Common myeloid progenitor, CD34-positive (primary cell): ENCODE results near the gene ADGRV1.
"Not testable (repeated sequence)": the region's sequence is repeated elsewhere in the genome, so short reads cannot be mapped to it uniquely, and the experiment has no call there.

Source experiments
- CTCF ChIA-PET: fragments of 350-600 bp; sonication (Branson Sonifier 250); formaldehyde crosslinking; loops from one replicate; lab custom pipeline; 2021; ENCODE audit warnings: antibody characterized with exemption; lab: Charles Lee
- POLR2A ChIA-PET: fragments of 350-600 bp; sonication (Branson Sonifier 250); formaldehyde crosslinking; loops from one replicate; lab custom pipeline; 2021; ENCODE audit warnings: antibody characterized with exemption; lab: Charles Lee
- DNase-seq, 3 donors: peaks; one replicate each; pipeline versions ENCODE4 v3.0.0 to v3.0.0-alpha.2; 2013
- H3K27ac ChIP-seq, 2 experiments: 1 replicate in 1 of 2; 2 replicates in 1 of 2; pipeline ENCODE4 v1.7.0; 2013; ENCODE audit warnings: inconsistent platforms in 2 of 2, low read length in 2 of 2, mild to moderate bottlenecking in 2 of 2, low read depth in 1 of 2, moderate library complexity in 1 of 2; ENCODE audit not compliant: severe bottlenecking in 2 of 2, insufficient read depth in 1 of 2, poor library complexity in 1 of 2
- H3K27me3 ChIP-seq, 5 experiments: replicated peaks in 2 of 5; 1 replicate in 3 of 5; 2 replicates in 2 of 5; pipeline versions ENCODE4 v1.6.1 to v1.7.0; 2013; ENCODE audit warnings: low read length in 4 of 5, mild to moderate bottlenecking in 2 of 5, moderate library complexity in 2 of 5, inconsistent platforms in 1 of 5; ENCODE audit not compliant: insufficient read depth in 5 of 5, control insufficient read depth in 4 of 5
- H3K36me3 ChIP-seq, 4 experiments: 1 replicate in 2 of 4; 2 replicates in 2 of 4; pipeline versions ENCODE4 v1.6.1 to v1.7.0; 2013; ENCODE audit warnings: low read length in 3 of 4, control low read depth in 1 of 4, mild to moderate bottlenecking in 1 of 4; ENCODE audit not compliant: control insufficient read depth in 4 of 4, insufficient read depth in 4 of 4
- H3K4me1 ChIP-seq, 4 experiments: 1 replicate in 3 of 4; 2 replicates in 1 of 4; pipeline versions ENCODE4 v1.6.1 to v1.7.1; 2013; ENCODE audit warnings: low read length in 3 of 4, mild to moderate bottlenecking in 3 of 4, control low read depth in 1 of 4, inconsistent platforms in 1 of 4, moderate library complexity in 1 of 4; ENCODE audit not compliant: control insufficient read depth in 4 of 4, insufficient read depth in 4 of 4; ENCODE audit errors: control extremely low read depth in 1 of 4
- H3K4me3 ChIP-seq, 7 experiments: 1 replicate in 4 of 7; 2 replicates in 3 of 7; pipeline versions ENCODE4 v1.5.1 to v1.7.0; 2013; ENCODE audit warnings: mild to moderate bottlenecking in 7 of 7, low read length in 6 of 7, moderate library complexity in 6 of 7, inconsistent platforms in 2 of 7, low read depth in 2 of 7, control low read depth in 1 of 7; ENCODE audit not compliant: insufficient read depth in 4 of 7, control insufficient read depth in 1 of 7; ENCODE audit errors: extremely low read depth in 1 of 7
- H3K9me3 ChIP-seq, 5 experiments: 1 replicate in 4 of 5; 2 replicates in 1 of 5; pipeline versions ENCODE4 v1.6.1 to v1.7.1; 2013; ENCODE audit warnings: low read length in 4 of 5, mild to moderate bottlenecking in 2 of 5, inconsistent platforms in 1 of 5, low read depth in 1 of 5, moderate library complexity in 1 of 5; ENCODE audit not compliant: control insufficient read depth in 4 of 5, insufficient read depth in 2 of 5; ENCODE audit errors: control extremely low read depth in 1 of 5
- WGBS: methylation state at CpG from one replicate; pipeline ENCODE4 v1.1.5; 2013; ENCODE audit not compliant: insufficient coverage; 5-methylcytosine and 5-hydroxymethylcytosine counted together

ADGRV1 gene

DNA sequence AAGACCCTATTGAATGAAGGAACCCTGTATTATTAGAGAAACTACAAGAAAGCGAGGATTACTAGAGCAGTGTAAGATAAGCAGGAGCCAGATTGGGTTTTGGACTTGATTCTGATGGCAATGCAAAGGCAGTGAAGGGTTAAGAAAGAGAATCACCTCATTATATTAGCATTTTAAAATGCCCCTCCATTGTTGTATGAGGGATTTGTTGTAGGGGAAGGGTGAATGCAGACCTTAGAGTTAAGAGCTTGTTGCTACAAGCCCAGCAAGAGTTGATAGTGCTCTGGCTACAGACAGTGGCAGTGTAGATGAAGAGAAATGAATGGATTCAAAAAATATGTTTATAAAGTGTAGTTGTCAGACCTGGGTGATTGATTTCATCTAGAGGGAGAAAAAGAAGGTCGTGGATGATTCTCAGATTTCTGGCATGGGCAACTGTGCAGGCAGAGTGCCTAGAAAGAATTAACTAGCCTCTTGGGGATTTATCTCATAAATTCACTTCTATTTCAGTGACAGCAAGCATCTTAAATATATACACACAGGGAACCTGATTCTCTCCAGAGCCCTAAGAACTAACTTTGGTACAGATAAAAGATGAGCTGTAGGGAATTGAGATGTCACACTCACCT is 479.7 kb downstream of the ADGRV1 start:
- CTCF ChIA-PET, result no interaction called here

DNA sequence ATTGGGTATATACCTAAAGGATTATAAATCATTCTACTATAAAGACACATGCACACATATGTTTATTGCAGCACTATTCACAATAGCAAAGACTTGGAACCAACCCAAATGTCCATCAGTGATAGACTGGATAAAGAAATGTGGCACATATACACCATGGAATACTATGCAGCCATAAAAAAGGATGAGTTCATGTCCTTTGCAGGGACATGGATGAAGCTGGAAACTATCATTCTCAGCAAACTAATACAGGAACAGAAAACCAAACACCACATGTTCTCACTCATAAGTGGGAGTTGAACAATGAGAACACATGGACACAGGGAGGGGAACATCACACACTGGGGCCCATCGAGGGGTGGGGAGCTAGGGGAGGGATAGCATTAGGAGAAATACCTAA is 482.5 kb downstream of the ADGRV1 start:
- no CpG with 5 or more reads among the region's 1 CpG for WGBS
- CTCF ChIA-PET, result interaction anchor here (0.7 kb wide), 1 partner anchor 23 kb away, joined by 3 read pairs; no protein-coding TSS in a partner anchor

More for the DNA sequence above, 479.7 kb downstream of the ADGRV1 start:
- no peak for DNase-seq
- Histone ChIP-seq H3K9me3 (no peaks in the 10 kb centered on the region), H3K4me3 (no peak overlapping the region), H3K27me3 (no peaks in the 10 kb centered on the region), H3K36me3 (no peaks in the 10 kb centered on the region), H3K4me1 (peaks cover 6 to 15% (median 11%) of the 10 kb centered on the region in 4 experiments), H3K27ac (no peak overlapping the region)
- POLR2A ChIA-PET, result no interaction called here
- 100% methylated on average over 1 of the region's 2 CpGs for WGBS

DNA sequence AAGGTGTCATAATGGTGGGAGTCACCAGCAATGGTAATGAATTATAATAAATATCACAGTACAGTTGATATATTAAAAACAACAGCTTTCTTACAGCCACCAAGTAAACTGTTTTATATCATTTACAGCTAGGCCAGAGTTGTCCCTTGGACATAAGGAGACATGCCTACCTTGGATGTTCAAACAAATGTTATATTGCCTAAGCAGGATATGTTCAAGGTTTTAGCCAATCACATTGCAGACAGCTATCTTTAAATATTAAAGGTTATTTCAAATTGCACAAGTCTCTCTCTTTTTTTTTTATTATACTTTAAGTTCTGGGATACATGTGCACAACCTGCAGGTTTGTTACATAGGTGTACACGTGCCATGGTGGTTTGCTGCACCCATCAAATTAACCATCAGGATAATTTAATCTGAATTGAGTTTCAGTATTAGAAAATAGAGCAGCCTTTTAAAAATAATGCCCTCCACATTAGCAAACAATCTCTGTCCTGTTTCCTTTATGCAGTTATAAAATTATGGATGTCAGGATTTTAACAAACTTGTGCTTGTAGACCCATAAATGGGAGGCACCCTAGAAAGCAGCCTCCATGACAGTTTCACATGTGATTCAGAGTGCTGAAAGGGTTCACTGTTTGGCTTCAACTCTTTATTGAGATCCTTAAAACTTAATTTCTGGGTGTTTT is 483.8 kb downstream of the ADGRV1 start:
- no peak for DNase-seq
- POLR2A ChIA-PET, result interaction anchor here (0.6 to 0.7 kb wide), 2 partner anchors 13 to 20 kb away, joined by 4 to 5 read pairs; no protein-coding TSS in a partner anchor
- Histone ChIP-seq H3K4me1 (peaks cover 6 to 18% (median 14%) of the 10 kb centered on the region in 4 experiments), H3K36me3 (no peaks in the 10 kb centered on the region), H3K4me3 (peak overlapping the region in 1 of 7 experiments; percentile 6), H3K9me3 (peaks cover 0 to 8% (median 0%) of the 10 kb centered on the region in 5 experiments), H3K27ac (peak overlapping the region in 1 of 2 experiments; percentile 25), H3K27me3 (no peaks in the 10 kb centered on the region)
- CTCF ChIA-PET, result no interaction called here
- WGBS, result no CpG with 5 or more reads among the region's 1 CpG

More for the DNA sequence above, 482.5 kb downstream of the ADGRV1 start:
- DNase-seq, POLR2A ChIA-PET, H3K9me3 ChIP-seq, H3K4me3 ChIP-seq, H3K27me3 ChIP-seq, H3K36me3 ChIP-seq, H3K27ac ChIP-seq: not testable (repeated sequence)
- H3K4me1 ChIP-seq, result peaks cover 6 to 18% (median 14%) of the 10 kb centered on the region in 4 experiments

DNA sequence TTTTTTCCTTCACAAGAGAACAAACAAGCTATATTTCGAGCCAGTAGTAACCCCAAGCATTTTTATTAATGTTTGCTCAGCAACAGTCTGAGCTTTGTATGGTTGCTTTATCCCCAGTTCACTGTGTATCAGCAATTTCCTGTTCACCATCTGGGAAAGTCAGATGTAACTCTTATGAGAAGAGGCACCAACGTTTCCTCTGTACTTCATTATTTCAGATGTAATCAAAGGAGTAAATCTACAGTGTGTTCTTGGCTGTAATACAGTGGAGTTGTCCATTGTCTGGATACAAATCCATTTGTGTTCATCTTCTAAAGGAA is 484.3 kb downstream of the ADGRV1 start:
- peak; percentile 8 to 62 (median 38) for DNase-seq
- Histone ChIP-seq H3K4me1 (peaks cover 6 to 18% (median 14%) of the 10 kb centered on the region in 4 experiments), H3K36me3 (no peaks in the 10 kb centered on the region), H3K27me3 (no peaks in the 10 kb centered on the region), H3K4me3 (peak overlapping the region in 2 of 7 experiments; percentile 1 to 6), H3K27ac (peak overlapping the region in 1 of 2 experiments; percentile 25), H3K9me3 (peaks cover 0 to 8% (median 0%) of the 10 kb centered on the region in 5 experiments)
- WGBS, result 0% methylated on average over 1 of the region's 2 CpGs
- CTCF ChIA-PET, result no interaction called here
- POLR2A ChIA-PET, result no interaction called here

DNA sequence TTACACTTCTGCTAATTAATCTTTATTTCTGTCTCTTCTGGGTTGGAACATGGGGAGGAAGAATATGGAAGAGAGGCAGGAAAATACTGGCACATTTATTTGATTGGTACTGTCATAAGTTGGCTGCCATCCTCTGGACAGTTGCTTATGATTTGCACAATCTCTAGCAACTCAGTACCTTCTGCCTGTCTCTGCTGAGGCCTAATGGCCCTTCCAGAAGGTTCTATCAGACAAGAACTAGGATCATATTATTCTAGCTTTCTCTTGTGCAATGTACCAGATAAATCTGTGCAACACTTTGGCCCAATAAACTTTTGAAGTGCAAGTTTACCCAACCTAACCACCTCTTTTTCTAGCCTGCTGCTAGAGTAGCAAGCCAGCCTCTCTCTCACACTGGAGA is 489.5 kb downstream of the ADGRV1 start:
- Histone ChIP-seq H3K4me1 (peaks cover 0 to 12% (median 11%) of the 10 kb centered on the region in 4 experiments), H3K36me3 (no peaks in the 10 kb centered on the region), H3K27ac (no peak overlapping the region), H3K9me3 (peaks cover 0 to 8% (median 0%) of the 10 kb centered on the region in 5 experiments), H3K27me3 (no peaks in the 10 kb centered on the region), H3K4me3 (no peak overlapping the region)
- no peak for DNase-seq
- ChIA-PET CTCF (interaction anchor here (1.0 to 1.4 kb wide), 2 partner anchors 8 to 11 kb away, joined by 3 to 4 read pairs; no protein-coding TSS in a partner anchor), POLR2A (no interaction called here)

DNA sequence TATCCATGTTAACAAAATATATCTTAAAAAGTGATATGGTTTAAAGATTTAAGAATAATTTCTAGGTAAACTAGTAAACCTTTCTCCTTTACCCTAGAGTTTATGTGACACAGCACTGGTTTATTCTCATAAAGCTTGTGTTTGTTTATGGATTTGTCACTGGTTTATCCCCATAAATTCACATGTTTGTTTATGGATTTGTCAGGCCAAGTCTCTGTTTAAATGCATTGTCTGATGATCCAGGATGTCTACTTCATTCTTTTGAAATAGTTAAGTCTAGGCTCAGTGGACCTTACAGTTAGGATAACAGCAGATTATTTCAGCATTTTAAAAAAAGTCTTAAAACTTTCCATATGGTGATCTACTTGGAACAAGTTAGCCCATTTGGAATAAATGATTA is 490.5 kb downstream of the ADGRV1 start:
- Histone ChIP-seq H3K36me3 (no peaks in the 10 kb centered on the region), H3K9me3 (peaks cover 0 to 8% (median 0%) of the 10 kb centered on the region in 5 experiments), H3K4me3 (no peak overlapping the region), H3K4me1 (peaks cover 5 to 19% (median 14%) of the 10 kb centered on the region in 4 experiments), H3K27ac (no peak overlapping the region), H3K27me3 (no peaks in the 10 kb centered on the region)
- CTCF ChIA-PET, result interaction anchor here (1.0 kb wide), 1 partner anchor 12 kb away, joined by 3 read pairs; no protein-coding TSS in a partner anchor
- POLR2A ChIA-PET, result no interaction called here
- DNase-seq, result no peak

DNA sequence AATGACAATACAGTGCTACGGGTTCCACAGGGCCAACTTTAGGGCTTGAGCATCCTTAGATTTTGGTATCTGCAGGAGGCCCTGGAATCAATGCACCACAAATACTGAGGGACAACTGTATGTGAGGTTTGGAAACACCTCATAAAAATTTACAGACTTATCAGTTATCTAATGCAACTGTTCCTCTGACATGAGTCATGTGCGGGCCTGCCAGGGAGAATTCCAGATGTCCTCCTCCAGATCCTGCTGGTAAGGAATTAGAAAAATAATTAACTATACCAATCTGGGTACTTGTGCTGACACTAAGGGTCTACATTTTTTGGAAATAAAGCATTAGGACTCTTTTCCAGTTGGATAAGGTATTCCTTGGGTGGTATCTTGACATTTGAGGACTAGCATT is 491.2 kb downstream of the ADGRV1 start:
- Histone ChIP-seq H3K27ac (no peak overlapping the region), H3K9me3 (peaks cover 0 to 8% (median 0%) of the 10 kb centered on the region in 5 experiments), H3K4me1 (peaks cover 5 to 25% (median 14%) of the 10 kb centered on the region in 4 experiments), H3K4me3 (no peak overlapping the region), H3K27me3 (no peaks in the 10 kb centered on the region), H3K36me3 (no peaks in the 10 kb centered on the region)
- POLR2A ChIA-PET, result no interaction called here
- CTCF ChIA-PET, result no interaction called here
- DNase-seq, result no peak
- 100% methylated on average over 1 of the region's 2 CpGs for WGBS
